ENCODE data around the gene PRKAG2. TPM values are rescaled to one million over a fixed set of nuclear protein-coding genes. Genes with fewer than 3 reads are reported as not detected.

Gene PRKAG2
- total RNA-seq, 4 donors from 2014 or later = 8.9 to 35.1 (median 13.6) TPM

DNA sequence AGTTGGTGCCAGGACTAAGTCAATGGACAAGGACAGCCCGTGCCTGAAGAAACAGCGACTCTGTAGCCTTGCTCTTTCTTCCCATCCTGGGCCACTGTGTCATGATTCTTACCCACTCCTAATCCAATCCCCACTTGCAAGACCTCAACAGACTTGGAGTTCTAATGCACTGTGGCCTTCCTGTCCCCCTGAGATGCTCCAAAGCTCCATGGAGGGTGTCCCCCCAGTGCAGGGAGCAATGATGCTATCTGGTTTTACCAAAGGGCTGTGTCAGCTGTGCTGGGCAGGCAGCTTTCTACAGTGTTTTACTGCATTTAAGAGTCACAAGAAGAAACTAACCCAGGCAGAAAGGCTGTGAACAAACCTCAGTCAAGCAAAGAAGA is 108.1 kb downstream of the PRKAG2 start:
- intact Hi-C loops (cut with DNase I) = no loop called here
- Histone ChIP-seq H3K9me3 (no peaks in the 10 kb centered on the region), H3K27ac (no peak overlapping the region), H3K4me1 (peaks cover 0 to 9% (median 0%) of the 10 kb centered on the region in 3 donors), H3K27me3 (no peaks in the 10 kb centered on the region), H3K36me3 (peaks cover 0 to 59% (median 0%) of the 10 kb centered on the region in 3 donors), H3K4me3 (no peak overlapping the region)
- no peak for DNase-seq
- WGBS, 2 donors = 89 to 100% methylated on average over 2 of the region's 2 CpGs
- no peak for TF ChIP-seq POLR2A (IDR thresholded peaks at IDR 0.05)
- no peak for TF ChIP-seq CTCF (IDR thresholded peaks at IDR 0.05)

DNA sequence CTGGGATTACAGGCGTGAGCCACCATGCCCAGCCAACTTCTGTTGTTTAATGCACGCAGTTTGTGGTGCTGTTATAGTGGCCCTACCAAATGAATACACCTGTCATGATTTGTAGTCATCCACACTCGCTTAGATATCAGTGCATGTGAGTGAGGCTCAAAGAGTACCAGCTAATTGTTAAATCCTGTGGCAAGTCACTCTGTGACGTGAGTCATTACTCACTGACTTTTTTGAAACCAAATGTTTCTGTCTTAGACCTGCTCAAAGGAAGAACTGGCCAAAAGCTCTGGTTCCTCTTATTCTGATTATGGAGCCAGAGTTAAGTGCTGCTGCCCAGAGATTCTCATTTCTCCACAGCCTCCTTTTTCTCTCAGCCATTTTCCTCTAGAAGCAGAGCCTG is 109.4 kb downstream of the PRKAG2 start:
- DNase-seq = no peak
- TF ChIP-seq CTCF (IDR thresholded peaks at IDR 0.05) (no peak), POLR2A (IDR thresholded peaks at IDR 0.05) (no peak)
- Histone ChIP-seq H3K27ac (no peak overlapping the region), H3K4me1 (peaks cover 0 to 9% (median 0%) of the 10 kb centered on the region in 3 donors), H3K4me3 (no peak overlapping the region), H3K9me3 (no peaks in the 10 kb centered on the region), H3K36me3 (peaks cover 0 to 55% (median 0%) of the 10 kb centered on the region in 3 donors), H3K27me3 (no peaks in the 10 kb centered on the region)
- intact Hi-C loops (cut with DNase I) = no loop called here
- WGBS, 2 donors = 75 to 84% methylated on average over 4 of the region's 4 CpGs

DNA sequence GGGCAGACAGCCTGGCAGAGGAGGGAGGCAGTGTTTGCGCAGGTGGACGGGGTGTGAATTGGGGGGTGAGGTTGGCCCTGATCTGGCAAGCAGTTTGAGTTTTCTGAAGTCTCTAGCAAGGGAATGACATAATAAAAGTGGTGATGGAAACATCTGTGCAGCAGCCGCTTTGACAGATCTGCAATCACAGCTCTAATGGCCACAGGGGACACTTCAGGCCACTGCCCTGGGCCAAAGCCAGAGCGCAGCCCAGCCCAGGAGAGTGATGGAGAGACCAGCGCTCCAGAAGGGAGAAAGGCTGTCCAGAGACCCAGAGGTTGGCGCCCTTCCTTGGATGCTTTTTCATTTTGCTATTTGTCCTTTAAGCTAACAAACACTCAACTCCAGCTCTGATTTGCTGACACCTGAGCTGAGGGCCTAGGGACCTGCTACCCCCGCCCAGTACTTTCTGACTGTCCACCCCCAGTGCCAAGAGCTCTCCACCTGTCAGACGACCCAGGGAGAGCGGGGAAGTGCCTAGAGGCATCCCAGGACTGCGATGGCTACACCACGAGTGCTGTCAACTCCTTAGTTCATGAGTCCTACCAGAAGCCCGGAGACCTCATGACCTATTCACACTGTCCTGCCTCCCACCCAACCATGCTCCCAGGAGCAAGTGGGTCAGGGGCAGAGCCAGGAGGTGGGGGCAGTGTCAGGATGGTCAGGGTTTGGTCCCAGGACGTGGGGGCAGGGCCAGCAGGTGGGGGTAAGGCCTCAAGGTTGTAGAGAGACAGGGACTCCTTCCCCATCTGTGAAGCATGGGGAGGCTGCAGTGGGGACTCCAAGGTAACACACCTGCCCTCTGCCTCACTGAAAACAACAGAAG is 112.6 kb downstream of the PRKAG2 start:
- Histone ChIP-seq H3K4me3 (no peak overlapping the region), H3K4me1 (peaks cover 0 to 21% (median 2%) of the 10 kb centered on the region in 3 donors), H3K27ac (no peak overlapping the region), H3K9me3 (no peaks in the 10 kb centered on the region), H3K36me3 (peaks cover 0 to 36% (median 0%) of the 10 kb centered on the region in 3 donors), H3K27me3 (no peaks in the 10 kb centered on the region)
- DNase-seq = no peak
- 87 to 89% methylated on average over 9 to 11 of the region's 13 CpGs for WGBS, 2 donors
- no peak for TF ChIP-seq POLR2A (IDR thresholded peaks at IDR 0.05)
- no peak for TF ChIP-seq CTCF (IDR thresholded peaks at IDR 0.05)
- intact Hi-C loops (cut with DNase I) = no loop called here

DNA sequence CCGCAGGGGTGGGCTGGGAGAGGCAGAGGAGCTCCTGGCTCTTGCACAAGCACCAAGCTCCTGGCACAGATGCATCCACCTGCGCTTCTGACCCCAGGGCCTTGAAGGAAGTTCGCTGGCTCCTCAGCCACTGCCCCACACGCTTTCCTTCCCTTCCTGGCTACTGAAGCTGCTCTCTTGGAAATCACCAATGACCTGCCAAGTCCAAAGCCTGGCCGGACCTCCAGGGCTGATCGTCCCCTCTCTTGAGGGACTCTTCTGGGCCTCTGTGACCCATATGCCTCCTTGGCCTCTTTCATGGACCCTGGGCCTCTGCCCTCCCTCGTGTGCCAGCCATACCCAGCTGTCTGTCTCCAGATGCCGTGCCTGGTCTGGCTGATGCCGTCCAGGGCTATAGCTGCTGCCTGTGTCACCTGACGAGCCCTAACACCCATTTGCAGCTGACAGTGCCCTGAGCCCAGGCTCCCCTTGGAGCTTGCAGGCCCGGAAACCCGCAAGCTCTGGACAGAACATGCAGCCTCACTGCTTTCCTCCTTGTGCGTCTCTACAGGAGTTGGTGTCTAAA is 113.4 kb downstream of the PRKAG2 start:
- no peak for TF ChIP-seq POLR2A (IDR thresholded peaks at IDR 0.05)
- TF ChIP-seq CTCF (IDR thresholded peaks at IDR 0.05) = no peak
- no peaks in the 10 kb centered on the region for H3K9me3 ChIP-seq
- peaks cover 0 to 28% (median 5%) of the 10 kb centered on the region in 3 donors for H3K4me1 ChIP-seq
- H3K27me3 ChIP-seq = no peaks in the 10 kb centered on the region
- intact Hi-C loops (cut with DNase I) = no loop called here
- WGBS, 2 donors = 89 to 95% methylated on average over 6 to 9 of the region's 13 CpGs
- H3K27ac ChIP-seq = no peak overlapping the region
- no peak overlapping the region for H3K4me3 ChIP-seq
- DNase-seq = no peak
- peaks cover 0 to 29% (median 0%) of the 10 kb centered on the region in 3 donors for H3K36me3 ChIP-seq

DNA sequence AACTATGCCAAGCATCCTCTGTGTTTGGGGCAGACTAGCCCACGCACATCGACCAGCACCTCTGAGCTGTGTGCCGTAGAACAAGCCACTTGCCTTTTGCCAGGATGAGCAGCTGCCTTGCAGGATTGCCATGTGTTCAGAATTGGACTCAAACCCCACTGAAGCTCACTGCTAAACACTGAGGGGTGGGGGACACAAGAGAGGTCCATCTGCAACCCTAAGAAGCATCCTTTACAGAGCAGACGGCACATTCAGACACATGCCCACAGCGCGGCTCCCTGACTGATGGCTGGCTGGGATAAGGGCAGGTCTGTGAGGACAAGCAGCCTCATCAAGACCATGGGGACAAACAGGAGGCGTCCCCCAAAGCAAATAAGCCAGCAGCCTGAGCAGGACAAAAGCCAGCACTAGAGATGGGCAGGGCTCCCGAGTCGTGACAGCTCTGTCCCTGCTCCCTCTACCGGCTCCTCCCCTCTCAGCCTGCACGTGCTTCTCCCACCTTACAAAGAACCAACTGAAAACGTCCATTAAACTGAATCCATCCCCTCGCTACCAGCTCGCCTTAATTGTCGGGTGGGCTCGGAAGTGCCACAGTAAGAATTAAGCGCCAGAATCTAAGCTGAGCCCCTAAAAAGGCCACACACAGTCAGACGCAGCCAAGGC is 114.2 kb downstream of the PRKAG2 start:
- no peaks in the 10 kb centered on the region for H3K27me3 ChIP-seq
- peaks cover 0 to 32% (median 13%) of the 10 kb centered on the region in 3 donors for H3K4me1 ChIP-seq
- no peak overlapping the region for H3K27ac ChIP-seq
- no peak for DNase-seq
- WGBS, 2 donors = 84 to 87% methylated on average over 14 of the region's 18 CpGs
- intact Hi-C loops (cut with DNase I) = no loop called here
- no peaks in the 10 kb centered on the region for H3K9me3 ChIP-seq
- peaks cover 0 to 22% (median 0%) of the 10 kb centered on the region in 3 donors for H3K36me3 ChIP-seq
- H3K4me3 ChIP-seq = no peak overlapping the region
- TF ChIP-seq CTCF (IDR thresholded peaks at IDR 0.05) (no peak), POLR2A (IDR thresholded peaks at IDR 0.05) (no peak)
